K562 (cell line): ENCODE data around the gene ZKSCAN8. TPM values are rescaled to one million over a fixed set of nuclear protein-coding genes. Genes with fewer than 3 reads are reported as not detected.

ENCODE experiments used
- BCOR ChIP-seq: fragments of 450-650 bp; IDR thresholded peaks from 2 replicates; pipeline ENCODE4 v1.6.1; 2016
- E4F1 ChIP-seq: fragments of 250-450 bp; sonication (Bioruptor Pico); IDR thresholded peaks from 2 replicates; pipeline ENCODE4 v1.5.0; 2021; ENCODE audit warnings: mild to moderate bottlenecking, borderline replicate concordance
- EGR1 ChIP-seq: fragments of 450-650 bp; conservative IDR thresholded peaks from 2 replicates; pipeline ENCODE4 v1.6.1; 2017; ENCODE audit warnings: mild to moderate bottlenecking
- HINFP ChIP-seq: fragments of 450-650 bp; conservative IDR thresholded peaks from 2 replicates; pipeline ENCODE4 v1.6.1; 2016; ENCODE audit warnings: missing genetic modification characterization, low read depth, mild to moderate bottlenecking, control low read depth, missing compliant biosample characterization
- HMGXB4 ChIP-seq: sonication (generic); formaldehyde crosslinking; IDR thresholded peaks from 2 replicates; pipeline ENCODE4 v1.8.1; 2023; ENCODE audit warnings: mild to moderate bottlenecking, missing genetic modification reagents
- HOXB6 ChIP-seq: fragments of 250-450 bp; sonication (Bioruptor Pico); IDR thresholded peaks from 2 replicates; pipeline ENCODE4 v1.5.1; 2022; ENCODE audit warnings: mild to moderate bottlenecking, borderline replicate concordance
- KDM5B ChIP-seq: fragments of 200-600 bp; sonication (generic); IDR thresholded peaks from 2 replicates; pipeline ENCODE4 v1.6.1; 2012; ENCODE audit warnings: low read depth, mild to moderate bottlenecking, moderate library complexity, low read length, control low read depth, inconsistent platforms; ENCODE audit not compliant: insufficient replicate concordance
- MTA1 ChIP-seq: fragments of 450-650 bp; IDR thresholded peaks from 2 replicates; pipeline ENCODE4 v1.6.1; 2017; ENCODE audit warnings: borderline replicate concordance
- NFIX ChIP-seq: fragments of 250-450 bp; sonication (Bioruptor Pico); IDR thresholded peaks from 2 replicates; pipeline ENCODE4 v1.4.0; 2020; ENCODE audit warnings: low read depth, mild to moderate bottlenecking, moderate library complexity
- RAD51 ChIP-seq: fragments of 450-650 bp; IDR thresholded peaks from 2 replicates; pipeline ENCODE4 v1.7.1; 2016; ENCODE audit warnings: low read depth, mild to moderate bottlenecking, borderline replicate concordance
- SMAD4 ChIP-seq: fragments of 250-450 bp; sonication (Bioruptor Pico); conservative IDR thresholded peaks from 2 replicates; pipeline ENCODE4 v1.8.0; 2021; ENCODE audit warnings: inconsistent platforms, mild to moderate bottlenecking, moderate library complexity
- SMARCB1 ChIP-seq: IDR thresholded peaks from 2 replicates; pipeline ENCODE4 v1.6.1; 2011; ENCODE audit warnings: improper control_type of control experiment, low read depth; ENCODE audit not compliant: insufficient read length
- STAT5A ChIP-seq: IDR thresholded peaks from 2 replicates; pipeline ENCODE4 v1.6.1; 2012; ENCODE audit warnings: low read length, inconsistent platforms, borderline replicate concordance
- STAT5B ChIP-seq: fragments of 250-450 bp; sonication (Bioruptor Pico); IDR thresholded peaks from 2 replicates; pipeline ENCODE4 v1.8.0; 2021; ENCODE audit warnings: mild to moderate bottlenecking, inconsistent platforms
- TFAM ChIP-seq: fragments of 250-450 bp; sonication (Bioruptor Pico); conservative IDR thresholded peaks from 2 replicates; pipeline ENCODE4 v1.5.0; 2021; ENCODE audit warnings: mild to moderate bottlenecking, moderate library complexity
- TFAP4 ChIP-seq: sonication (generic); formaldehyde crosslinking; IDR thresholded peaks from 2 replicates; pipeline ENCODE4 v1.8.0; 2022; ENCODE audit warnings: missing genetic modification reagents, mild to moderate bottlenecking, moderate library complexity, borderline replicate concordance
- ZBTB34 ChIP-seq: fragments of 250-450 bp; sonication (Bioruptor Pico); IDR thresholded peaks from 2 replicates; pipeline ENCODE4 v1.8.0; 2021; ENCODE audit warnings: mild to moderate bottlenecking, moderate library complexity
- ZFP91 ChIP-seq: sonication (generic); formaldehyde crosslinking; IDR thresholded peaks from 2 replicates; pipeline ENCODE4 v1.8.0; 2022; ENCODE audit warnings: mild to moderate bottlenecking, missing genetic modification reagents
- ZZZ3 ChIP-seq: fragments of 450-650 bp; IDR thresholded peaks from 2 replicates; pipeline ENCODE4 v1.6.1; 2016; ENCODE audit warnings: antibody characterized with exemption, mild to moderate bottlenecking, moderate library complexity
- polyA plus RNA-seq, 8 experiments: library from polyadenylated mRNA; depleted of rRNA in 4 of 8; stranded (reverse) in 5 of 8; unstranded in 3 of 8; fragments of >200 nt; fragmentation: Nextera tagmentation in 2 of 8; fragmentation: Illumina TruSeq in 1 of 8; extraction: Ambion mirVana in 2 of 8; extraction: Trizol in 1 of 8; gene quantifications; 2 replicates each; pipeline versions ENCODE4 v1.2.1 to v1.2.3, GENCODE V29; 2011 to 2014; ENCODE audit warnings: inconsistent platforms in 1 of 8, missing spikeins in 1 of 8
- total RNA-seq, 7 experiments: library from RNA; depleted of rRNA in 6 of 7; stranded (reverse); fragments of >200 nt in 6 of 7; fragmentation: Illumina TruSeq in 2 of 7; extraction: Trizol in 2 of 7; gene quantifications; 2 replicates each; pipeline versions ENCODE4 v1.2.1 to v1.2.3, GENCODE V29; 2011 to 2021; ENCODE audit warnings: low replicate concordance in 1 of 7

Gene ZKSCAN8
- total and polyA plus RNA-seq, 9 of the 15 experiments (the other 6 are each of a cell fraction or from before 2014, with no cell fraction given) = 3.3 to 37.7 (median 21.7) TPM

- no peak for TF ChIP-seq HMGXB4 (CRISPR knock-in tag)
- no peak for TF ChIP-seq E4F1 (CRISPR knock-in tag)
- no peak for TF ChIP-seq TFAM (CRISPR knock-in tag)
- TF ChIP-seq NFIX (CRISPR knock-in tag) = no peak
- peak; percentile 20 for TF ChIP-seq KDM5B
- no peak for TF ChIP-seq SMAD4 (CRISPR knock-in tag)
- no peak for TF ChIP-seq BCOR
- no peak for TF ChIP-seq HINFP (tag)
- TF ChIP-seq RAD51 = no peak
- TF ChIP-seq ZZZ3 = no peak
- no peak for TF ChIP-seq MTA1
- TF ChIP-seq STAT5A = no peak
- no peak for TF ChIP-seq ZBTB34 (CRISPR knock-in tag)
- TF ChIP-seq STAT5B (CRISPR knock-in tag) = no peak
- TF ChIP-seq ZFP91 (CRISPR knock-in tag) = 0 out of 2 replicates have a peak, but pooled peaks have one; percentile 38
- no peak for TF ChIP-seq SMARCB1
- no peak for TF ChIP-seq EGR1
- TF ChIP-seq TFAP4 (CRISPR knock-in tag) = no peak
- TF ChIP-seq HOXB6 (CRISPR knock-in tag) = no peak
These were observed 4.1 kb upstream of the ZKSCAN8 start (continued) for GRCh38 chr6:28137505-28137981.
